OCI-LY7 (cell line): ENCODE measurements around the gene RNGTT.
"Not testable (repeated sequence)": the region's sequence is repeated elsewhere in the genome, so short reads cannot be mapped to it uniquely, and the experiment has no call there.

Experiments used
- EZH2phosphoT487 ChIP-seq: fragments of 200-600 bp; sonication (generic); IDR thresholded peaks from 2 replicates; pipeline ENCODE4 v1.6.1; 2018; ENCODE audit warnings: low read depth, borderline replicate concordance, mild to moderate bottlenecking, mixed run types, antibody characterized with exemption, low read length, moderate library complexity, mixed read lengths
- TF ChIP-seq, protein P1 (sequence below): fragments of 200-600 bp; sonication (generic); conservative IDR thresholded peaks from 2 replicates; pipeline ENCODE4 v1.5.1; 2014; ENCODE audit warnings: mild to moderate bottlenecking, antibody characterized with exemption, low read length, moderate library complexity, mixed read lengths

DNA sequence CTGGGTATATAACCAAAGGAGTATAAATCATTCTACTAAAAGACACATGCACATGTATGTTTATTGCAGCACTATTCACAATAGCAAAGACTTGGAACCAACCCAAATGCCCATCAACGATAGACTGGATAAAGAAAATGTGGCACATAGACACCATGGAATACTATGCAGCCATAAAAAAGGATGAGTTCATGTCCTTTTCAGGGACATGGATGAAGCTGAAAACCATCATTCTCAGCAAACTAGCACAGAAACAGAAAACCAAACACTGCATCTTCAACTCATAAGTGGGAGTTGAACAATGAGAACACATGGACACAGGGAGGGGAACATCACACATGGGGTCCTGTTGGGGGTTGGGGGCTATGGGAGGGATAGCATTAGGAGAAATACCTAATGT lies 130.3 kb downstream of the RNGTT start:
- TF ChIP-seq, protein P1, sequence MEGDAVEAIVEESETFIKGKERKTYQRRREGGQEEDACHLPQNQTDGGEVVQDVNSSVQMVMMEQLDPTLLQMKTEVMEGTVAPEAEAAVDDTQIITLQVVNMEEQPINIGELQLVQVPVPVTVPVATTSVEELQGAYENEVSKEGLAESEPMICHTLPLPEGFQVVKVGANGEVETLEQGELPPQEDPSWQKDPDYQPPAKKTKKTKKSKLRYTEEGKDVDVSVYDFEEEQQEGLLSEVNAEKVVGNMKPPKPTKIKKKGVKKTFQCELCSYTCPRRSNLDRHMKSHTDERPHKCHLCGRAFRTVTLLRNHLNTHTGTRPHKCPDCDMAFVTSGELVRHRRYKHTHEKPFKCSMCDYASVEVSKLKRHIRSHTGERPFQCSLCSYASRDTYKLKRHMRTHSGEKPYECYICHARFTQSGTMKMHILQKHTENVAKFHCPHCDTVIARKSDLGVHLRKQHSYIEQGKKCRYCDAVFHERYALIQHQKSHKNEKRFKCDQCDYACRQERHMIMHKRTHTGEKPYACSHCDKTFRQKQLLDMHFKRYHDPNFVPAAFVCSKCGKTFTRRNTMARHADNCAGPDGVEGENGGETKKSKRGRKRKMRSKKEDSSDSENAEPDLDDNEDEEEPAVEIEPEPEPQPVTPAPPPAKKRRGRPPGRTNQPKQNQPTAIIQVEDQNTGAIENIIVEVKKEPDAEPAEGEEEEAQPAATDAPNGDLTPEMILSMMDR = not testable (repeated sequence)
- TF ChIP-seq EZH2phosphoT487 = not testable (repeated sequence)
